GM13977 (cell line): ENCODE data around the gene PRDM11.

ENCODE experiments used
- DNase-seq: peaks from one replicate; pipeline ENCODE4 v3.0.0; 2012; ENCODE audit warnings: low spot score
- in situ Hi-C: fragments of 300-500 bp; cut with MboI; formaldehyde crosslinking; loops from one replicate; pipeline ENCODE4 v1.12.0; 2022; ENCODE audit warnings: low sequenced_read_pairs, low pct_unique_long_range_greater_than_20kb, mixed read lengths, inconsistent platforms; ENCODE audit not compliant: unreplicated experiment
- TF ChIP-seq, protein P1 (sequence below): IDR thresholded peaks from 2 replicates; pipeline ENCODE4 v1.5.1; 2012; ENCODE audit warnings: mild to moderate bottlenecking, control low read depth; ENCODE audit not compliant: insufficient read depth; ENCODE audit errors: extremely low read depth, missing control alignments

The PRDM11 gene

DNA sequence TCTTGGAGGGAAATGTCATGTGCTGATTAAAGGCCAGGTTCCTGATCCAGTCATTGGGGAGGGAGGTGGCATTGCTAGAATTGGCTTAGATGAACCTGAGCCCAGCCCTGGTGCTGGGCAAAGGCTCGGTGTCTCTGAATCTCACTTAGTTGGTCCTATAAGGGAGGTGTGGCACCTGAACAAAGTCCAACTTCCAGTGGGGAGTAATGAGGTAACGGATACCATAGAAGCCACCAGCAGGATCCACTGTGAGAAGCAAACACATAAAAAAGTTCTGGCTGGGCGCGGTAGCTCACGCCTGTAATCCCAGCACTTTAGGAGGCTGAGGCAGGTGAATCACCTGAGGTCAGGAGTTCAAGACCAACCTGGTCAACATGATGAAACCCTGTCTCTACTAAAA is 26.6 kb downstream of the PRDM11 start:
- in situ Hi-C loops = no loop called here
- TF ChIP-seq, protein P1, sequence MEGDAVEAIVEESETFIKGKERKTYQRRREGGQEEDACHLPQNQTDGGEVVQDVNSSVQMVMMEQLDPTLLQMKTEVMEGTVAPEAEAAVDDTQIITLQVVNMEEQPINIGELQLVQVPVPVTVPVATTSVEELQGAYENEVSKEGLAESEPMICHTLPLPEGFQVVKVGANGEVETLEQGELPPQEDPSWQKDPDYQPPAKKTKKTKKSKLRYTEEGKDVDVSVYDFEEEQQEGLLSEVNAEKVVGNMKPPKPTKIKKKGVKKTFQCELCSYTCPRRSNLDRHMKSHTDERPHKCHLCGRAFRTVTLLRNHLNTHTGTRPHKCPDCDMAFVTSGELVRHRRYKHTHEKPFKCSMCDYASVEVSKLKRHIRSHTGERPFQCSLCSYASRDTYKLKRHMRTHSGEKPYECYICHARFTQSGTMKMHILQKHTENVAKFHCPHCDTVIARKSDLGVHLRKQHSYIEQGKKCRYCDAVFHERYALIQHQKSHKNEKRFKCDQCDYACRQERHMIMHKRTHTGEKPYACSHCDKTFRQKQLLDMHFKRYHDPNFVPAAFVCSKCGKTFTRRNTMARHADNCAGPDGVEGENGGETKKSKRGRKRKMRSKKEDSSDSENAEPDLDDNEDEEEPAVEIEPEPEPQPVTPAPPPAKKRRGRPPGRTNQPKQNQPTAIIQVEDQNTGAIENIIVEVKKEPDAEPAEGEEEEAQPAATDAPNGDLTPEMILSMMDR = no peak
- DNase-seq = no peak

DNA sequence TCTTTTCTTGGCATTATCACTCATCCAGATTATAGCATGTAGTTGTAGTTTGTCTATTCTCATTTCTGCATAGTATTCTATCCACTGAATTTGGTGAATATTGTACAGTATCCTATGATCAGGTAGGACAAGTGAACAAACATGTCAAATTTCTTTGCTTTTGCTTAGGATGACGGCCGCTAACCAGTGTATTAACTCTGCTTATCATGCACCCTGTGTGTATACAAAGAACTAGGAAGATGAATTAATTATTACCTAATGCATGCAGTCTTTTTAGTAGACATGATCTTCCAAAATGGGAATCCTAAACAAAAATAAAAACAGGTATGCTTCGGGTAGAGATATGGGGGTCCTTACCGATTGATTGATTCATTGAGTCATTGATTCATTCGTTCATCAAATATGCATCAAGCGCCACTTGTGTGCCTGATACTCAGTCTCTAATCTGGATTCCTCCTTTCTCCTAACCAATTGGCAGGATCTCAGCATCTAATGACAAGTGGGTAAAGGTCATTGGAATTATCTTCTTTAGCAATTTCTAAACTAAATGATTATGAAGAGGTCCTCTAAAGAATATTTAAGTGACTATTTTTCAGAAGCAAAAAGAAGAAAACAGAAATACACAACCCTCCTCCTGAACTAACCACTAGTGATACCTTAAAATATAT is 27.9 kb downstream of the PRDM11 start:
- DNase-seq = no peak
- TF ChIP-seq, protein P1 = no peak
- in situ Hi-C loops = no loop called here

DNA sequence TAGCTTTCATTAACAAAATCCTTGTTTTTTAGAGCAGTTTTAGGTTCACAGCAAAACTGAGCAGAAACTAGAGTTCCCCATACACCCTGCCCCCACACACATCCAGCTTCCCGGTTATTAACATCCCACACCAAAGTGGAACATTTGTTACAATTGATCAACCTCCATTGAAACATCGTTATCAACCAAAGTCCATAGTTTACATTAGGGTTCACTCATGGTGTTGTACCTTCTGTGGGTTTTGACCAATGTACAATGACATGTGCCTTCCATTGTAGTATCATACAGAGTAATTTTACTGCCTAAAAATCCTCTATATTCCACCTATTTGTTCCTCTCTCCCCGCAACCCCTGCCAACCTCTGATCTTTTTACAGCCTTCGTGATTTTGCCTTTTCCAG is 28.5 kb downstream of the PRDM11 start:
- no peak for DNase-seq
- TF ChIP-seq, protein P1 = no peak
- in situ Hi-C loops = no loop called here

DNA sequence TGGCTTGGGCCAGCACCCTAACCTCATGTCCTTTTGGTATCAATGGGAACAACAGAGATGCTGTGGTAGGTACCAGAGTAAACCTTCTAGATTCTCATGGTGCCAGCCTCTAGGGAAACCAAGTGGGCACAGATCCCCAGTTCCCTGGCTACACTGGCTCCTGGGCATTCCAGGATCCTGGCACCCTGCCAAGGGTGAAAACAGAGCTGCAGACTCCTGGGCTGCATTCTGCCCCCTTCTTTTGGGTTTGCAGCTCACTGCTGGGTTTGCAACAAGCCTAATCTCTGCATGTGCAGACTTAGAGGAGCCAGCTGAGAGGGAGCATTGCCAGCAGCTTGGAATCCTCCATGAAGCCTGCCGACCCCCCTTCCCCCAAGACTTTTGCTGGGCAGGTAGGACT is 30.6 kb downstream of the PRDM11 start:
- no peak for DNase-seq
- TF ChIP-seq, protein P1 = no peak
- in situ Hi-C loops = no loop called here

DNA sequence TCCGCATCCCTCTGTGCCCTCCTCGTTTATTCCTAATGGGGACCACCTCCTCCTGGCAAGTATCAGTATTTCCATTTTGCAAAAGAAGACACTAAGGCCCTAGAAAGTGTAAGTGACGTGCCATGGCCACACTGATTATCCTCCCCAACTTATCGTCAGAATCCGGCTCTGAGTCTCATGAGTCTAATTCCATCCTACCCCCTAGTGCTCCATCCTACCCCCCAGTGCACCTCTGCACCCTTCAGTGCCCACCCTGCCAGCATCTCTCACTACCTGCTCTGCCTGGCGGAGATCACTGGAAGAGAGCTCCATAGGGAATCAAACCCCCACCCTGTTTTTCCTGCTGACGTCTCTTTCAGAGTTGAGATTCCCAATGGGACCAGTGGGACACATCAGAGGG is 31.8 kb downstream of the PRDM11 start:
- TF ChIP-seq, protein P1 = no peak
- in situ Hi-C loops = no loop called here
- DNase-seq = no peak

DNA sequence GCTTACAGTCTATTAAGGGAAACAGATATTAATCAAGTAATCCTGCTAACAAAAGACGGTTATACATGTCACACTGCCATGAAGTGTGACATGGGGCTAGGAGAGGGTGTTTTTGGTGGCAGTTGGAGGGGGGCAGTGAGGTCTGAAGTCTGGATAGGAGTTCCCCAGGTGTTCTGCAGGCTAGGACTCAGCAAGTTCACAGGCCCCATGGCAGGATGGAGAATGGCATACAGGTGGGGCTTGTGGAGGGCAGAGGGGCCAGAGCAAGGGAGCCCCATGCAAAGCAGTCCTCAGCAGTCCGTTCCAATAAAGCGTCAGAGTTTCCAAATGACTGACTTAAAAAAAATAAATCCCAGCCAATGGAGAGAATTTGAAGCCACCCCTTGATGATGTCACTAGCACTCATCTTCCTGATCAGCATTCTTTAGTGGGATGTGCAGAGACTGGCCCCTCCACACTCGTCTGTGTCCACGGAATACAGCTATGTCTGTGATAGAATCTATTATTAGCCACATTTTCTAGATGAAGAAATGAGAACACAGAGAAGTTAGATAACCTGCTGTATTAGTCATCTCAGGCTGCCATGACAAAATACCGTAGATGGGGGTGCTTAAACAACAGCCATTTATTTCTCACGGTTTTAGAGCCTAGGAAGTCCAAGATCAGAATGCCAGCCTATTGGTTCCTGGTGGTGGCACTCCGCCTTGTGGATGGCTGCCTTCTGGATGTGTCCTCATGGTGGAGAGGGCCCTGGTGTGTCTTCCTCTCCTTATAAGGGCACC is 32.6 kb downstream of the PRDM11 start:
- no peak for DNase-seq
- in situ Hi-C loops = no loop called here
- TF ChIP-seq, protein P1 = no peak
